Vagina (tissue), 2 donors: ENCODE results near the gene VPS72. TPM values are rescaled to one million over a fixed set of nuclear protein-coding genes. Genes with fewer than 3 reads are reported as not detected.
A peak's percentile ranks its signal among the peaks of the same experiment; 100 is the strongest.

Experiments
- DNase-seq, 2 donors: peaks; one replicate each; pipeline ENCODE4 v3.0.0-alpha.2; 2017; ENCODE audit errors: extremely low spot score in 2 of 2
- H3K27ac ChIP-seq: fragments of 200-600 bp; sonication (generic); one replicate; pipeline ENCODE4 v1.5.1; 2019
- H3K27me3 ChIP-seq: fragments of 200-600 bp; sonication (generic); one replicate; pipeline ENCODE4 v1.5.1; 2019
- H3K36me3 ChIP-seq, 2 donors: fragments of 200-600 bp; sonication (generic); one replicate each; pipeline ENCODE4 v1.5.1; 2017 to 2019
- H3K4me1 ChIP-seq: fragments of 200-600 bp; sonication (generic); one replicate; pipeline ENCODE4 v1.5.1; 2019
- H3K4me3 ChIP-seq, 2 donors: fragments of 200-600 bp; sonication (generic); 1 replicate in 1 of 2; 2 replicates in 1 of 2; pipeline ENCODE4 v1.5.1; 2016 to 2019
- H3K9me3 ChIP-seq: fragments of 200-600 bp; sonication (generic); one replicate; pipeline ENCODE4 v1.5.1; 2019
- CTCF ChIP-seq, 3 experiments: fragments of 450-650 bp in 2 of 3; fragments of 200-600 bp in 1 of 3; sonication (generic) in 1 of 3; IDR thresholded peaks; one replicate each; pipeline ENCODE4 v1.5.1; 2017 to 2019; ENCODE audit warnings: antibody characterized with exemption in 3 of 3, mild to moderate bottlenecking in 2 of 3, moderate library complexity in 2 of 3
- POLR2A ChIP-seq, 2 donors: fragments of 450-650 bp; IDR thresholded peaks; one replicate each; pipeline ENCODE4 v1.6.1; 2017; ENCODE audit warnings: antibody characterized with exemption in 2 of 2, mild to moderate bottlenecking in 2 of 2, moderate library complexity in 2 of 2
- POLR2AphosphoS5 ChIP-seq, 2 donors: sonication (generic); formaldehyde crosslinking; IDR thresholded peaks; one replicate each; pipeline ENCODE4 v1.9.0; 2017; ENCODE audit warnings: antibody characterized with exemption in 2 of 2, mild to moderate bottlenecking in 2 of 2, low read depth in 1 of 2; ENCODE audit not compliant: insufficient read depth in 1 of 2
- intact Hi-C: fragments of 100-400 bp; cut with DNase I; formaldehyde crosslinking; loops from one replicate; pipeline ENCODE4 v1.15.1; 2023
- total RNA-seq: library from RNA; depleted of rRNA; stranded (reverse); fragments of >200 nt; gene quantifications from one replicate; pipeline ENCODE4 v1.2.3, GENCODE V29; 2016

Gene VPS72
- total RNA-seq, 1 donor from 2014 or later: 17.2 TPM

GRCh38 chr1:151132335-151133017 lies 57.5 kb downstream of the VPS72 start:
- no peak for DNase-seq
- Histone ChIP-seq H3K4me3 (peak overlapping the region; percentile 46 to 50), H3K4me1 (peaks cover 19% of the 10 kb centered on the region), H3K36me3 (no peaks in the 10 kb centered on the region), H3K9me3 (no peaks in the 10 kb centered on the region), H3K27ac (peak overlapping the region; percentile 71), H3K27me3 (no peaks in the 10 kb centered on the region)
- intact Hi-C loops: no loop called here
- TF ChIP-seq POLR2AphosphoS5 (IDR thresholded peaks at IDR 0.05; ENCODE audit: insufficient read depth in 1 of 2, low read depth in 1 of 2): no peak
- TF ChIP-seq POLR2A (IDR thresholded peaks at IDR 0.05): no peak
- TF ChIP-seq CTCF (IDR thresholded peaks at IDR 0.05): no peak

- Histone ChIP-seq H3K36me3 (no peaks in the 10 kb centered on the region), H3K4me3 (peak overlapping the region; percentile 46 to 50), H3K4me1 (peaks cover 19% of the 10 kb centered on the region), H3K9me3 (no peaks in the 10 kb centered on the region), H3K27me3 (no peaks in the 10 kb centered on the region), H3K27ac (peak overlapping the region; percentile 71)
- no peak for DNase-seq
- intact Hi-C loops: no loop called here
- TF ChIP-seq CTCF (IDR thresholded peaks at IDR 0.05) (no peak), POLR2AphosphoS5 (IDR thresholded peaks at IDR 0.05; ENCODE audit: insufficient read depth in 1 of 2, low read depth in 1 of 2) (no peak), POLR2A (IDR thresholded peaks at IDR 0.05) (no peak)
These were observed 58.2 kb downstream of the VPS72 start for GRCh38 chr1:151131701-151132334.

- Histone ChIP-seq H3K36me3 (no peaks in the 10 kb centered on the region), H3K27me3 (no peaks in the 10 kb centered on the region), H3K9me3 (no peaks in the 10 kb centered on the region), H3K27ac (peak overlapping the region; percentile 71), H3K4me1 (peaks cover 19% of the 10 kb centered on the region), H3K4me3 (peak overlapping the region; percentile 46 to 50)
- intact Hi-C loops: no loop called here
- peak; percentile 64 to 76 for TF ChIP-seq POLR2AphosphoS5 (IDR thresholded peaks at IDR 0.05; ENCODE audit: insufficient read depth in 1 of 2, low read depth in 1 of 2)
- TF ChIP-seq POLR2A (IDR thresholded peaks at IDR 0.05): no peak
- DNase-seq: peak in 1 of 2 donors; percentile 97
These were observed 58.9 kb downstream of the VPS72 start for GRCh38 chr1:151130987-151131586.

- Histone ChIP-seq H3K9me3 (no peaks in the 10 kb centered on the region), H3K4me1 (peaks cover 19% of the 10 kb centered on the region), H3K4me3 (no peak overlapping the region), H3K27ac (no peak overlapping the region), H3K36me3 (no peaks in the 10 kb centered on the region), H3K27me3 (no peaks in the 10 kb centered on the region)
- no peak for DNase-seq
- TF ChIP-seq POLR2A (IDR thresholded peaks at IDR 0.05) (no peak), CTCF (IDR thresholded peaks at IDR 0.05) (no peak), POLR2AphosphoS5 (IDR thresholded peaks at IDR 0.05; ENCODE audit: insufficient read depth in 1 of 2, low read depth in 1 of 2) (no peak)
- intact Hi-C loops: no loop called here
These were observed 61.2 kb downstream of the VPS72 start for GRCh38 chr1:151128800-151129199.

Other genes with a start within 250 kb of the VPS72 start
- gene CERS2, start 215.4 kb downstream of the VPS72 start, total RNA-seq: 86.4 TPM
- gene ANXA9, start 207.9 kb downstream of the VPS72 start, total RNA-seq: 0.49 TPM
- gene MINDY1, start 183.3 kb downstream of the VPS72 start, total RNA-seq: 27.0 TPM
- 25.5 TPM for gene PRUNE1, start 181.7 kb downstream of the VPS72 start, total RNA-seq
- gene BNIPL, start 153.6 kb downstream of the VPS72 start, total RNA-seq: 105 TPM
- gene C1orf56, start 142.4 kb downstream of the VPS72 start, total RNA-seq: 5.2 TPM
- 89.1 TPM for gene CDC42SE1, start 130.6 kb downstream of the VPS72 start, total RNA-seq
- gene MLLT11, start 129.8 kb downstream of the VPS72 start, total RNA-seq: 3.7 TPM
- gene GABPB2, start 119.4 kb downstream of the VPS72 start, total RNA-seq: 19.2 TPM
- 10.1 TPM for gene SEMA6C, start 43.6 kb downstream of the VPS72 start, total RNA-seq
- gene TNFAIP8L2, start 33.5 kb downstream of the VPS72 start, total RNA-seq: 7.6 TPM
- 21.1 TPM for gene LYSMD1, start 24.3 kb downstream of the VPS72 start, total RNA-seq
- 22.1 TPM for gene SCNM1, start 24.1 kb downstream of the VPS72 start, total RNA-seq
- 2.2 TPM for gene TMOD4, start 14.2 kb downstream of the VPS72 start, total RNA-seq
- gene PIP5K1A, start 8.4 kb upstream of the VPS72 start, total RNA-seq: 80.3 TPM
- 118 TPM for gene PSMD4, start 64.5 kb upstream of the VPS72 start, total RNA-seq
- 26.8 TPM for gene ZNF687, start 92.1 kb upstream of the VPS72 start, total RNA-seq
- gene PI4KB, start 137.2 kb upstream of the VPS72 start, total RNA-seq: 69.0 TPM
- 13.0 TPM for gene RFX5, start 157.1 kb upstream of the VPS72 start, total RNA-seq
- gene SELENBP1, start 182.5 kb upstream of the VPS72 start, total RNA-seq: 30.9 TPM
- 292 TPM for gene PSMB4, start 209.4 kb upstream of the VPS72 start, total RNA-seq